Subcutaneous abdominal adipose tissue (tissue), 5 donors: Measurements from ENCODE around the gene SHROOM3.

Experiments used
- H3K27ac ChIP-seq: one replicate; pipeline ENCODE4 v1.7.0; 2013; ENCODE audit warnings: low read depth, mild to moderate bottlenecking, inconsistent platforms, low read length, moderate library complexity
- H3K27me3 ChIP-seq, 5 donors: one replicate each; pipeline ENCODE4 v1.7.0; 2013; ENCODE audit warnings: low read length in 5 of 5, inconsistent platforms in 1 of 5; ENCODE audit not compliant: control insufficient read depth in 5 of 5, insufficient read depth in 4 of 5
- H3K36me3 ChIP-seq, 5 donors: one replicate each; pipeline ENCODE4 v1.7.0; 2013; ENCODE audit warnings: low read length in 5 of 5; ENCODE audit not compliant: control insufficient read depth in 5 of 5, insufficient read depth in 5 of 5
- H3K4me1 ChIP-seq, 5 donors: one replicate each; pipeline ENCODE4 v1.7.0; 2013; ENCODE audit warnings: low read length in 5 of 5, mild to moderate bottlenecking in 3 of 5, moderate library complexity in 1 of 5; ENCODE audit not compliant: control insufficient read depth in 5 of 5, insufficient read depth in 5 of 5
- H3K4me3 ChIP-seq, 5 donors: one replicate each; pipeline ENCODE4 v1.7.0; 2013; ENCODE audit warnings: low read length in 5 of 5, low read depth in 1 of 5
- H3K9ac ChIP-seq, 5 donors: one replicate each; pipeline ENCODE4 v1.7.0; 2013; ENCODE audit warnings: low read length in 5 of 5, mild to moderate bottlenecking in 4 of 5, moderate library complexity in 3 of 5
- H3K9me3 ChIP-seq, 5 donors: one replicate each; pipeline ENCODE4 v1.7.0; 2013; ENCODE audit warnings: low read length in 5 of 5; ENCODE audit not compliant: control insufficient read depth in 5 of 5
- donor health status: healthy.
- donor health status: healthy.
- donor health status: healthy.
- donor health status: healthy.
- donor health status: healthy.

SHROOM3 gene

DNA sequence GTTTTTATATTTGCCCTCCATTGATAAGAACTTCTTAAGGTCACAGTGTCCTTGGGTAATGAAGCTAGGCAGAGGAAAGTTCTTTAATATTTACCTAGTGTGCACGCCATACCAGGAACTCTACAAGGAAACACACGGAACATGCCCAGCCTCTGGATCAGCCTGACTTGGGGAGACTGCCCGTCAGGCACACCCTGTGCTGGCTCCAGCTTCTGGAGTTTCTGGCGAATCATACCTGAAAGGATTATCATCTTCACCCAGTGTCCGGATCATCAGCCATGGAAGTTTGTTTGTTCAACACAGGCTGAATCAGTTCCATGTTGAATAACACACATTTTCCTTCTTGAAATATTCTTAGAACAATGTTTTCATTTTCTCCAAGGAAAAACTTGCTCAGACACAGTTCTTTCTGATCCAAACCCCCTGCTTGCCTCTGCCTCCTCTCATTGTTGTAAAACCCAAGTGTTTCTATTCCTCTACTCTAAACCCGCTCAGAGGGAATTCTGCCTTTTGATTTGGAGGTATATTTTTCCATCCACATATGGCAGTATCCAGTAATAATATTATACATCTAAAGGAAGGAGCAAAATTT, 176.7 kb downstream of the SHROOM3 start:
- Histone ChIP-seq H3K27ac (no peak overlapping the region), H3K9me3 (no peaks in the 10 kb centered on the region), H3K9ac (no peak overlapping the region), H3K4me1 (peaks cover 0 to 9% (median 0%) of the 10 kb centered on the region in 5 donors), H3K27me3 (no peaks in the 10 kb centered on the region), H3K36me3 (no peaks in the 10 kb centered on the region), H3K4me3 (no peak overlapping the region)

DNA sequence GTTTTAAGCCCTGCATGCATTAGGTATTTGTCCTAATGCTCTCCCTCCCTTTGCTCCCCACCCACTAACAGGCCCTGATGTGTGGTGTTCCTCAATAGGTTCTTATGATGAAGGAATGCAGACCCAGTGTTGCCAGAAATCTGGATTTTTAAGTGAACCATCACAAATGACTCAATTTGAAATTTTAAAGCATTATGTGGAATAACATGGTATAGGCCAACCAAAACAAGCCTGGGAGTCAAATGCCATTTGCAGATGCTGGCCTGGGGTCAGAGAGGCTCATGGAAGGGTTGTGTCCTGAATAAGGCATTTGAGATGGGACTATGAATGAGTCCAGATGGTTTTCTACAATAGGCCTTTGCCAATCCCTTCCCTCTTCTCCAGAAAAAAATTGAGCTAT, 179.6 kb downstream of the SHROOM3 start:
- H3K9me3 ChIP-seq, result no peaks in the 10 kb centered on the region
- no peak overlapping the region for H3K9ac ChIP-seq
- H3K27me3 ChIP-seq, result no peaks in the 10 kb centered on the region
- H3K36me3 ChIP-seq, result no peaks in the 10 kb centered on the region
- H3K4me3 ChIP-seq, result no peak overlapping the region
- peaks cover 0 to 9% (median 0%) of the 10 kb centered on the region in 5 donors for H3K4me1 ChIP-seq
- no peak overlapping the region for H3K27ac ChIP-seq

DNA sequence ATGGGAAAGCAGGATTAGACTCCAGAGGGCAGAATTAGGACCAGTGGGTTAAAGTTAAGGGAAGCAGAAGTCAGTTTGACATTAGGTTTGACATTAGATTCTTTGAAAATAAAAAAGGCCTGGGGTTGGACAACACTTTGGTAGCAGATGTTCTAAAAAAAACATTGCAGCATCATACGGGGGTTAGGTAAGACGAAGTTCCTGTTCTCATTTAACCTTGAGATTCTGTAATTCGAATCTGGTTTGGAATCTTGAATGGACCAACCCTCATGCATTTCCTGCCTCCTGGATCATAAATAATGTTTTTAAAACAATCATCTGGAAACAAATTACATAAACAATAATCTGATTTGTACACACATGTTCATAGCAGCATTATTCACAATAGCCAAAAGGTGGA, 181.0 kb downstream of the SHROOM3 start:
- Histone ChIP-seq H3K27me3 (no peaks in the 10 kb centered on the region), H3K4me3 (no peak overlapping the region), H3K9me3 (no peaks in the 10 kb centered on the region), H3K9ac (no peak overlapping the region), H3K27ac (no peak overlapping the region), H3K4me1 (peaks cover 0 to 8% (median 0%) of the 10 kb centered on the region in 5 donors), H3K36me3 (no peaks in the 10 kb centered on the region)

DNA sequence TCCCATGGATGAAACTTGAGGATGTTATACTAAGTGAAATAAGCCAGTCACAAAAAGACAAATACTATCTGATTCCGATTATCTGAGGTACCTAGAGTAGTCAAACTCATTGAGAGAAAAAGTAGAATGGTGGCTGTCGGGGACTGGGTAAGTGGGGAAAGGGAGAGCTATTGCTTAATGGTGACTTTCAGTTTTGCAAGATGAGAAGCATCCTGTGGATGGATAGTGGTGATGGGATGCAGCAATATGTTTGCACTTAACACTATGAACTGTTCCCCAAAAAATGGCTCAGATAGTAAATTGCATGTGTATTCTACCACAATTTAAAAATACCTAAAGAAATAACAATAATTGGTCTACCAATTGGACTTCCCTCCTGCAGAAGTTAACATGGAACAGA, 181.5 kb downstream of the SHROOM3 start:
- peaks cover 0 to 2% (median 0%) of the 10 kb centered on the region in 5 donors for H3K4me1 ChIP-seq
- no peaks in the 10 kb centered on the region for H3K36me3 ChIP-seq
- H3K4me3 ChIP-seq, result no peak overlapping the region
- no peak overlapping the region for H3K9ac ChIP-seq
- no peaks in the 10 kb centered on the region for H3K9me3 ChIP-seq
- no peaks in the 10 kb centered on the region for H3K27me3 ChIP-seq
- H3K27ac ChIP-seq, result no peak overlapping the region

DNA sequence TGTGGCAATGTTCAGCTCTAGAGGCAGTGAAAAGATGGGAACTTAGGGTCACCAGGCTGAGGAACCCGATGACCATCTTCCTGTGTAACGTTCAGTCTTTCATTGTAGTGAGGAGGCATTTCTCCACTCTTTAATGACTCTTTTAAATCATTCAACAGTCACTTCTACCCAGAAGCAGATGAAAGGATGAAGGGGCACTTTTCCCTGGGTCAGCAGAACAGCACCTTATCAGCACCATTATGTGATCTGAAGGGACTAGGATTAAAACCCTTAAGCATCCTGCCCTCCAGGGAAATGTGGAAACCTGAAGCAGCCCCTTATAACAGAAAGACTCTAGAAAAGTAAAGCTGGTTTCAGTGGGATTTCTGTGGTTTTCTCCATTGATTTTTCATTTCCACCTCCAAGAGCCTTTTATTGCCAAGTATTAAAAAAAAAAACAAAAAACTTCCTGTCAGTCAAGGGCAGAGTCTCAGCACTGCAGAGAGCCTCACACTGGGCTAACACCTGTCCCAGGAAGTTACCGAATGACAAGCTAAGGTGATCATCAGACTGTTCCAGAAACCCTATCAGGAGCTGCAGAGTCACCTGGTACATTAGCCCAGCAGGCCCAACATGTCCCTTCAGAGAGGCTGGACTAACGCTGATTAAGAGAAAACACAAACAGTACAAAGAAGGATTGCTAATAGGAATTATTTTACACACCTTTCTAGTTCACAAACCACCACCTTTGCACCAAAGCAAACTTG, 185.9 kb downstream of the SHROOM3 start:
- Histone ChIP-seq H3K4me3 (no peak overlapping the region), H3K9ac (no peak overlapping the region), H3K27me3 (no peaks in the 10 kb centered on the region), H3K36me3 (no peaks in the 10 kb centered on the region), H3K4me1 (peaks cover 0 to 8% (median 4%) of the 10 kb centered on the region in 5 donors), H3K27ac (no peak overlapping the region), H3K9me3 (no peaks in the 10 kb centered on the region)

DNA sequence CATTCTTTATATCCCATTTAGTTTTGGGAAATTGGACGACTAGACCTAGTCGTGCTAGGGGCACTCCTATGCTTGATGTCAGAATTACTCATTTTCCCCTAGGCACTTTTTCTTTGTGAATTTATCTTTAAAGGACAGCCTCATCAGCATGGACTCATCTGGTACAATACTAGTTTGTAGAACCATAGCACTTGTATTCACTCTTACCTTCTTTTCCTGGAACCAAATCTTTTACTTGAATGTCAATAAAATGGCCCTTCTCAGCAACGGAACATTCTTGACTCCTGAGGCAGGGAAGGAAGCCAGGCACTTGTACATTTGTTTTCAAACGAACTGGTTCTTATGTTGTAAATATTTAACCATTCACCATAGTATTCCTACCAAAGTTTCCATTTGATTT, 187.1 kb downstream of the SHROOM3 start:
- Histone ChIP-seq H3K9ac (no peak overlapping the region), H3K4me3 (no peak overlapping the region), H3K27ac (no peak overlapping the region), H3K27me3 (no peaks in the 10 kb centered on the region), H3K36me3 (no peaks in the 10 kb centered on the region), H3K4me1 (peaks cover 0 to 8% (median 4%) of the 10 kb centered on the region in 5 donors), H3K9me3 (no peaks in the 10 kb centered on the region)

DNA sequence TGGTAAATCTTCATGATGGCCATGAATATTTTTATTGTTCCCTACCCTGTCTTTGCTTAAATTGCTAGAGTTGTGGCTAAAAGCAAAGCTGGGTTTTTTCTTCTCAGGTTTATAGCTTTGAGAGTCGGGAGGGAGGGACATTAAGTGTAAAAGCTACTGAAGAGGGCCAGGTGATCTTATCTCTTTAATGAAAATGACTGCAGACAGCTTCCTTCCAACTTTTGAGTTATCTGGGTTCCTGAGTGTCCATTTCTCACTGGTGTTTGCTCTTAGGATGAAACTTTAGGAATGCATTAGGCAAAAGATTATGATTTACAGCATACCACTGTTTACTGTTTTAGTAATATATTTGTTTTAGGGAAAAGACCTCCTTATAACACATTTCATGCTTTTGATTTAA, 187.7 kb downstream of the SHROOM3 start:
- H3K4me1 ChIP-seq, result peaks cover 0 to 8% (median 4%) of the 10 kb centered on the region in 5 donors

DNA sequence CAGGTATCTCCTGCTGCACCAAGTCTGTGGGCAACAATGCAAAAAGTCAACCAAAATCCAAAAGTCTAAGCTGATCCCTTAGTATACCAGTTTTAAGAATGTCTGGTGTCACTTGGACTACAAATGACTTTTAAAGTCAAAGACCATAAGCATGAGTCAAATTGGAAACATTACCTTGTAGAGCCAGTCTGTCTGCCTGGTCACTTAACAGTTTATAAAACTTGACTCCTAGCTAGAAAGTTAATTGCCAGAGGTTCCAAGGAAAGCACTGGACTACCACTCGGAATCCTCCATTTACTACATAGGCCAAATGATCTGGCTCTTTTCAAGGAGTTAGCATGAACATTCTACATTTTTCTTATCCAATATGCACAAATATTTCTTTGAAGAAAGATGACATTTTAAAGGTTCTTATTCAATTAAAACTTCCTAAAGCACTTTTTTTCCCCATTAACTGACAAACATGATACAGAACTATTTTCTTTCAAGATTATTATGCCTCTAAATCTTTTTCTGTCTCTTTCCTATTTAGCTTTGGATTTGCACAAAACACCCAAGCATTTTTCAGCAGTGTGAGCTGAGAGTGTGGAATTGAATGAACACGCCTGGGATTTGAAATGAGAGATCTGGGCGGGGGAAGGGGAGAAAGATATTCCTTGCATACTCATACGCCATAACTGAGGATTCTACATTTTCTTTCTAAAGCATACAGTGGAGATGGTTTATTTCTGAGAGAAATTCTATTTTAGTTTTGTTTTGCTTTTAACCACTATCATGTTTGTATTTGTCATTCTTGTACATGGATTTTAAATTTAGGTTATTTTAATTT, 188.4 kb downstream of the SHROOM3 start:
- Histone ChIP-seq H3K4me3 (no peak overlapping the region), H3K36me3 (no peaks in the 10 kb centered on the region), H3K27ac (peak overlapping the region; percentile 56), H3K9ac (peak overlapping the region in 2 of 5 donors; percentile 6 to 9), H3K4me1 (peaks cover 0 to 8% (median 4%) of the 10 kb centered on the region in 5 donors), H3K27me3 (no peaks in the 10 kb centered on the region), H3K9me3 (no peaks in the 10 kb centered on the region)

More for the DNA sequence above, 187.7 kb downstream of the SHROOM3 start:
- Histone ChIP-seq H3K27ac (no peak overlapping the region), H3K9ac (no peak overlapping the region), H3K27me3 (no peaks in the 10 kb centered on the region), H3K36me3 (no peaks in the 10 kb centered on the region), H3K9me3 (no peaks in the 10 kb centered on the region), H3K4me3 (no peak overlapping the region)

DNA sequence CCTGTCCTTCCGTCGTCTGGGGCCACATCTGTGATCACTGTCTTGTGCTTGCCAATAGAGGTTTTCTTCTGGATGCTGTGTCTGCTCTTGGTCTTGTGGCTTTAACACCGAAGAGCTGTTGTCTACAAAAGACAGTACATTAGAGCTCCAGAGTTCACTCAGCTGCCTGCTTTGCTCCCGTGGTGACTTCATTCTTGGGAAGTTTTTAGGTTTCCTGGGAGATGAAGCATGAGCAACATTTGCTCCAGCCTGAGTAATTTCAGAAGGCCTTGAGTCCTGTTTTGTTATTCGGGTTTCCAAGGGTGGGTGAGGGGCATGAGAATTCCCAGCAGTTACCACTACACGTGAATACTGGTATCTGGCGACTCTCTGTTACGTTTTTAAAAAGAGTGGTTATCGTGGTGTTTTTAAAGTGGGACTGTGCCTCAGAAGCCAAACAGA, 189.2 kb downstream of the SHROOM3 start:
- H3K27ac ChIP-seq, result peak overlapping the region; percentile 56
- H3K27me3 ChIP-seq, result no peaks in the 10 kb centered on the region
- H3K36me3 ChIP-seq, result no peaks in the 10 kb centered on the region
- H3K9ac ChIP-seq, result peak overlapping the region in 2 of 5 donors; percentile 9 to 33
- peaks cover 0 to 8% (median 4%) of the 10 kb centered on the region in 5 donors for H3K4me1 ChIP-seq
- H3K9me3 ChIP-seq, result no peaks in the 10 kb centered on the region
- peak overlapping the region in 3 of 5 donors; percentile 8 to 17 (median 9) for H3K4me3 ChIP-seq
